SK-N-SH (cell line): ENCODE results near the gene ASPDH. TPM values are rescaled to one million over a fixed set of nuclear protein-coding genes. Genes with fewer than 3 reads are reported as not detected.

Source experiments
- CTCF ChIA-PET: fragments of 300-600, 350-600 bp; formaldehyde crosslinking; extraction: SDS; loops from one replicate; lab custom pipeline; 2021; lab: Yijun Ruan, JAX
- POLR2A ChIA-PET: fragments of 350-600 bp; sonication (Branson Sonifier 250); formaldehyde crosslinking; extraction: SDS; loops from one replicate; lab custom pipeline; 2020; ENCODE audit warnings: antibody characterized with exemption, inconsistent platforms; lab: Yijun Ruan, JAX
- DNase-seq: peaks from one replicate; pipeline ENCODE4 v3.0.0; 2012
- H2AFZ ChIP-seq: fragments of 200-600 bp; sonication (generic); 2 replicates; pipeline ENCODE4 v1.8.1; 2016; ENCODE audit warnings: antibody characterized with exemption, mild to moderate bottlenecking, low read depth
- H3F3A ChIP-seq: fragments of 200-600 bp; sonication (generic); replicated peaks from 2 replicates; pipeline ENCODE3; 2016; ENCODE audit warnings: antibody characterized with exemption, mild to moderate bottlenecking; ENCODE audit not compliant: insufficient read depth
- H3K27ac ChIP-seq, 2 experiments: fragments of 200-500 bp in 1 of 2; fragments of 200-600 bp in 1 of 2; sonication (Bioruptor generic) in 1 of 2; sonication (generic), shearing (Covaris generic) in 1 of 2; 2 replicates each; pipeline versions ENCODE4 v1.5.1 to v1.6.1; 2014 to 2016; ENCODE audit warnings: low read depth in 2 of 2, inconsistent platforms in 1 of 2, low read length in 1 of 2, mild to moderate bottlenecking in 1 of 2, mixed read lengths in 1 of 2
- H3K27me3 ChIP-seq: fragments of 200-600 bp; sonication (generic), shearing (Covaris generic); 2 replicates; pipeline ENCODE4 v1.6.1; 2016; ENCODE audit warnings: mixed run types; ENCODE audit not compliant: insufficient read depth
- H3K36me3 ChIP-seq, 2 experiments: fragments of 200-500 bp in 1 of 2; fragments of 200-600 bp in 1 of 2; sonication (Bioruptor generic) in 1 of 2; sonication (generic) in 1 of 2; replicated peaks in 1 of 2; 2 replicates each; pipeline versions ENCODE3 to v1.5.1; 2014 to 2016; ENCODE audit warnings: low read length in 1 of 2, mild to moderate bottlenecking in 1 of 2; ENCODE audit not compliant: insufficient read depth in 2 of 2, control insufficient read depth in 1 of 2
- H3K4me1 ChIP-seq, 2 experiments: fragments of 200-500 bp in 1 of 2; fragments of 200-600 bp in 1 of 2; sonication (Bioruptor generic) in 1 of 2; sonication (generic), shearing (Covaris generic) in 1 of 2; 2 replicates each; pipeline versions ENCODE4 v1.5.1 to v1.6.1; 2014 to 2016; ENCODE audit warnings: low read depth in 1 of 2, low read length in 1 of 2, mixed run types in 1 of 2; ENCODE audit not compliant: insufficient read depth in 2 of 2, control insufficient read depth in 1 of 2
- H3K4me2 ChIP-seq: fragments of 200-600 bp; sonication (generic), shearing (Covaris generic); 2 replicates; pipeline ENCODE4 v1.6.1; 2017; ENCODE audit warnings: mixed run types
- H3K4me3 ChIP-seq, 2 experiments: fragments of 200-500 bp in 1 of 2; fragments of 200-600 bp in 1 of 2; sonication (Bioruptor generic) in 1 of 2; sonication (generic), shearing (Covaris generic) in 1 of 2; 2 replicates each; pipeline versions ENCODE4 v1.5.1 to v1.8.1; 2014 to 2016; ENCODE audit warnings: low read depth in 2 of 2, inconsistent platforms in 1 of 2, low read length in 1 of 2, mild to moderate bottlenecking in 1 of 2, mixed read lengths in 1 of 2, moderate library complexity in 1 of 2
- H3K79me2 ChIP-seq: fragments of 200-600 bp; sonication (generic); 2 replicates; pipeline ENCODE4 v1.8.1; 2017; ENCODE audit warnings: mild to moderate bottlenecking; ENCODE audit not compliant: insufficient read depth
- H3K9ac ChIP-seq: fragments of 200-600 bp; sonication (generic); 2 replicates; pipeline ENCODE4 v1.6.1; 2017; ENCODE audit warnings: mixed run types
- H3K9me2 ChIP-seq: fragments of 200-600 bp; sonication (generic); 2 replicates; pipeline ENCODE4 v1.6.1; 2017; ENCODE audit warnings: mixed run types
- H3K9me3 ChIP-seq: fragments of 200-600 bp; sonication (generic); 2 replicates; pipeline ENCODE4 v1.6.1; 2017; ENCODE audit warnings: mixed run types, mild to moderate bottlenecking, moderate library complexity
- H4K20me1 ChIP-seq: fragments of 200-600 bp; sonication (generic); 2 replicates; pipeline ENCODE4 v1.6.1; 2017; ENCODE audit warnings: mild to moderate bottlenecking, mixed run types; ENCODE audit not compliant: insufficient read depth
- CHD2 ChIP-seq: fragments of 150-350 bp; IDR thresholded peaks from 2 replicates; pipeline ENCODE4 v1.6.1; 2018; ENCODE audit warnings: low read length; ENCODE audit not compliant: partially characterized antibody
- CTCF ChIP-seq: fragments of 200-600 bp; sonication (generic); IDR thresholded peaks from 2 replicates; pipeline ENCODE4 v1.6.1; 2017; ENCODE audit warnings: antibody characterized with exemption, mild to moderate bottlenecking, moderate library complexity
- EZH2phosphoT487 ChIP-seq: fragments of 200-600 bp; sonication (generic); IDR thresholded peaks from 2 replicates; pipeline ENCODE4 v1.6.1; 2017; ENCODE audit warnings: low read depth, mixed run types, mild to moderate bottlenecking, antibody characterized with exemption, moderate library complexity, borderline replicate concordance
- FOXJ3 ChIP-seq: sonication (generic); formaldehyde crosslinking; IDR thresholded peaks from 2 replicates; pipeline ENCODE4 v1.5.1; 2020; ENCODE audit warnings: mild to moderate bottlenecking, missing genetic modification reagents
- FOXM1 ChIP-seq: IDR thresholded peaks from 2 replicates; pipeline ENCODE4 v1.4.0; 2012; ENCODE audit warnings: low read depth, mild to moderate bottlenecking
- GABPA ChIP-seq: IDR thresholded peaks from 2 replicates; pipeline ENCODE4 v1.4.0; 2012; ENCODE audit warnings: low read depth, mild to moderate bottlenecking
- GATA2 ChIP-seq: sonication (generic); formaldehyde crosslinking; IDR thresholded peaks from 2 replicates; pipeline ENCODE4 v1.5.0; 2020; ENCODE audit warnings: mild to moderate bottlenecking, missing genetic modification reagents
- JUND ChIP-seq: IDR thresholded peaks from 2 replicates; pipeline ENCODE4 v1.4.0; 2012
- MEF2A ChIP-seq: IDR thresholded peaks from 2 replicates; pipeline ENCODE4 v1.4.0; 2012; ENCODE audit warnings: low read depth, borderline replicate concordance
- MXI1 ChIP-seq: IDR thresholded peaks from 2 replicates; pipeline ENCODE4 v1.6.1; 2012; ENCODE audit warnings: mild to moderate bottlenecking, low read depth, low read length, improper control_type of control experiment
- NFIC ChIP-seq: IDR thresholded peaks from 2 replicates; pipeline ENCODE4 v1.4.0; 2012; ENCODE audit warnings: borderline replicate concordance
- NRF1 ChIP-seq: IDR thresholded peaks from 2 replicates; pipeline ENCODE4 v1.6.1; 2012; ENCODE audit warnings: low read depth, mild to moderate bottlenecking, low read length
- POLR2AphosphoS5 ChIP-seq: IDR thresholded peaks from 2 replicates; pipeline ENCODE4 v1.6.1; 2012; ENCODE audit warnings: low read depth, low read length
- RCOR1 ChIP-seq: fragments of 150-350 bp; IDR thresholded peaks from 2 replicates; pipeline ENCODE4 v1.6.1; 2017; ENCODE audit warnings: antibody characterized with exemption, low read length
- RFX5 ChIP-seq: IDR thresholded peaks from 2 replicates; pipeline ENCODE4 v1.6.1; 2012; ENCODE audit warnings: mild to moderate bottlenecking, improper control_type of control experiment, low read length
- TAF1 ChIP-seq: IDR thresholded peaks from 2 replicates; pipeline ENCODE4 v1.6.1; 2012; ENCODE audit warnings: low read depth, mild to moderate bottlenecking, low read length, moderate library complexity, borderline replicate concordance
- TEAD4 ChIP-seq: IDR thresholded peaks from 2 replicates; pipeline ENCODE4 v1.4.0; 2012; ENCODE audit warnings: mild to moderate bottlenecking, borderline replicate concordance; ENCODE audit not compliant: insufficient read depth
- YY1 ChIP-seq: IDR thresholded peaks from 2 replicates; pipeline ENCODE4 v1.4.0; 2012; ENCODE audit warnings: low read depth, mild to moderate bottlenecking
- ZBTB33 ChIP-seq: IDR thresholded peaks from 2 replicates; pipeline ENCODE4 v1.4.0; 2012; ENCODE audit warnings: low read depth, borderline replicate concordance
- WGBS: methylation state at CpG from one replicate; pipeline ENCODE4 v1.1.6; 2017; ENCODE audit warnings: low lambda C conversion rate; 5-methylcytosine and 5-hydroxymethylcytosine counted together
- polyA plus RNA-seq, 3 experiments: library from polyadenylated mRNA; depleted of rRNA; stranded (reverse); fragments of >200 nt; gene quantifications; 2 replicates each; pipeline ENCODE4 v1.2.3, GENCODE V29; 2012

Gene ASPDH
- polyA plus RNA-seq, 1 of the 3 experiments (the other 2 are of a cell fraction): 0.07 TPM

GRCh38 chr19:50550594-50550966 is 36.9 kb upstream of the ASPDH start:
- no peak overlapping the region for H3K4me2 ChIP-seq
- no peaks in the 10 kb centered on the region for H3F3A ChIP-seq
- H3K4me1 ChIP-seq: peaks cover 0 to 26% of the 10 kb centered on the region in 2 experiments; a peak in 1 of 4 replicates
- DNase-seq: no peak
- no peaks in the 10 kb centered on the region for H3K9me3 ChIP-seq
- WGBS: 90% methylated on average over 6 of the region's 8 CpGs
- no peaks in the 10 kb centered on the region for H3K27me3 ChIP-seq
- TF ChIP-seq MEF2A (no peak), GABPA (no peak), CTCF (no peak), GATA2 (CRISPR knock-in tag) (no peak), FOXJ3 (no peak), JUND (no peak), RCOR1 (no peak), TEAD4 (no peak), YY1 (no peak), TAF1 (no peak), FOXM1 (no peak), RFX5 (no peak), NRF1 (no peak), POLR2AphosphoS5 (no peak), CHD2 (no peak), ZBTB33 (no peak), EZH2phosphoT487 (no peak), NFIC (no peak), MXI1 (no peak)
- TF ChIP-seq, all 33 proteins: peak for 0
- no peak overlapping the region for H3K4me3 ChIP-seq
- no peaks in the 10 kb centered on the region for H3K9me2 ChIP-seq
- POLR2A ChIA-PET: no interaction called here
- no peaks in the 10 kb centered on the region for H3K79me2 ChIP-seq
- H2AFZ ChIP-seq: no peak overlapping the region
- H3K27ac ChIP-seq: no peak overlapping the region
- H3K36me3 ChIP-seq: no peaks in the 10 kb centered on the region
- CTCF ChIA-PET: interaction anchor here (2.3 kb wide), 1 partner anchor 13 kb away, joined by 14 read pairs; no protein-coding TSS in a partner anchor
- H3K9ac ChIP-seq: no peak overlapping the region
- peaks cover 8% of the 10 kb centered on the region; the same call in 1 of the 2 replicates for H4K20me1 ChIP-seq
